HUES48 (cell line): ENCODE results near the gene KRT33A.

Experiments
- H3K27ac ChIP-seq: one replicate; pipeline ENCODE4 v1.7.0; 2013; ENCODE audit warnings: low read depth, low read length, inconsistent platforms
- H3K27me3 ChIP-seq: 2 replicates; pipeline ENCODE4 v1.6.1; 2013; ENCODE audit warnings: mild to moderate bottlenecking, low read length; ENCODE audit not compliant: control insufficient read depth, insufficient read depth
- H3K36me3 ChIP-seq: 2 replicates; pipeline ENCODE4 v1.6.1; 2013; ENCODE audit warnings: low read length; ENCODE audit not compliant: control insufficient read depth, insufficient read depth
- H3K4me1 ChIP-seq: 2 replicates; pipeline ENCODE4 v1.6.1; 2013; ENCODE audit warnings: mild to moderate bottlenecking, low read length; ENCODE audit not compliant: control insufficient read depth, insufficient read depth
- H3K4me3 ChIP-seq: 2 replicates; pipeline ENCODE4 v1.5.1; 2013; ENCODE audit warnings: mild to moderate bottlenecking, low read depth, low read length
- H3K9ac ChIP-seq: 2 replicates; pipeline ENCODE4 v1.6.1; 2013; ENCODE audit warnings: mild to moderate bottlenecking, low read depth, low read length, moderate library complexity
- H3K9me3 ChIP-seq: 2 replicates; pipeline ENCODE4 v1.6.1; 2013; ENCODE audit warnings: low read length; ENCODE audit not compliant: control insufficient read depth, insufficient read depth

The KRT33A gene

DNA sequence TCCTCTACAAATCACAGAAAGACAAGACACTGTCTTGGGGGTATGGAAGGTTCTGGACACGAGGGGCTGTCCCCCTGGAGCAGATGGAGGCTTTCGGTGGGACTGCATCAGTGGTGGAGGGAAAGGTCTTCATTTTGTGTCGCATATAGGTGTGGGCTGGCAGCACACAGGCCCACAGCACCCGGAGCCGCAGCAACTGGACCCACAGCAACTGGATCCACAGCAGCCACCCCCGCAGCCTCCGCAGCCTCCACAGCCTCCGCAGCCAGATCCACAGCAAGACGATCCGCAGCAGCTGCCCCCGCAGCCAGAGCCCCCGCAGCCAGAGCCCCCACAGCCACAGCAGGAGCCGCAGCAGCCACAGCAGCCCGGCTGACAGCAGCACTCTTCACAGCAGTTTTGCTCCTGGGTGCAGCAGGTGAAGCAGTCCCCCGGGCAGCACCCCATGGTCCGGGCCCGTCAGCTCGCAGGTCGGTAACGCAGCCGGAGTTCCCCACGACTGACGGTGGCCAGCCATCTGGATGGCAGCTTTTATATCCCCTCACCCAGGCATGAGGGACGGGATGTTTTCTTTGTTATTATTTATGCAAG, 35.3 kb downstream of the KRT33A start, which contains the start of gene KRTAP17-1:
KRTAP17-1 (minus strand) TSS at position 507 of the 591 bp plus-strand sequence; CDS start at position 447, 60 bp downstream.
- Histone ChIP-seq H3K9me3 (peaks cover 6% of the 10 kb centered on the region; the same call in 1 of the 2 replicates), H3K27me3 (no peaks in the 10 kb centered on the region), H3K27ac (no peak within 1 kb of the TSS), H3K4me1 (no peaks in the 10 kb centered on the region), H3K4me3 (no peak within 1 kb of the TSS), H3K9ac (no peak within 1 kb of the TSS), H3K36me3 (no peaks in the 10 kb centered on the region)

DNA sequence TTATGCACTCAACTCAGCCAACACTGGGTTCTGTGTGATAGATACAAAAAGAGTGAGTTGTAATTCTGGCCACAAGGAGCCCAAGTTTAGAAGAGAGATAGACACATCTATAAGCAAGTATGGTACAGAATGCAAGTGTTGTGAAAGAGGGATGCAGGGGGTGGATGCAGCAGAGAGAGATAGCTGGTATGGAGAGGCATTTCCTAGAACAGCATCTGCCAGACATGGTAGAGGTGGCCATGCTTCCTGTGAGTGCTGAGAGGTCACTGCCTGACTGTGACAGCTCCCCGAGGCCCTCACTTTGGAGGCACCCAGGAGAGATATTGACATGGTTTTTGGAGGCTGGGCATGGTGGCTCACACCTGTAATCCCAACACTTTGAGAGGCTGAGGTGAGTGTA, 39.5 kb downstream of the KRT33A start:
- H3K27me3 ChIP-seq, result no peaks in the 10 kb centered on the region
- H3K4me1 ChIP-seq, result no peaks in the 10 kb centered on the region
- no peak overlapping the region for H3K27ac ChIP-seq
- no peaks in the 10 kb centered on the region for H3K36me3 ChIP-seq
- H3K9ac ChIP-seq, result no peak overlapping the region
- H3K9me3 ChIP-seq, result no peaks in the 10 kb centered on the region
- H3K4me3 ChIP-seq, result no peak overlapping the region

DNA sequence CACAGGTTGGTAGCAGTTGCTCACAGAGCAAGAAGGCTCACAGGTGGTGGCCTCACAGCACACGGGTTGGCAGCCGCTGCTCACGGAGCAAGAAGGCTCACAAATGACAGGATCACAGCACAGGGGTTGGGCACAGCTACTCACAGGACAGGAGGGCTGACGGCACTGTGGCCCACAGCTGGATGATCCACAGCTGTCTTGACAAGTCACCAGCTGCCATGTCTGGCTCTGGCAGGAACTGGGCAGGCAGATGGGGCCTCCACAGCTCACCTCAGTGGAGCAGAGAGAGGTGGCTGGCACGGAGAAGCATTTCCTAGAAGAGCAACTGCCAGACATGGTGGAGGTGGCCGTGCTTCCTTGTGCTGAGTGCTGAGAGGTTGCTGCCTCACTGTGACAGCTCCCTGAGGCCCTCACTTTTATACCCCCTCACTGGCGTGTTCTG, 41.7 kb downstream of the KRT33A start, which contains the start of gene KRTAP16-1:
KRTAP16-1 (minus strand) TSS at position 392 of the 442 bp plus-strand sequence; CDS start at position 336, 56 bp downstream.
- H3K4me1 ChIP-seq, result no peaks in the 10 kb centered on the region
- no peaks in the 10 kb centered on the region for H3K9me3 ChIP-seq
- H3K4me3 ChIP-seq, result no peak within 1 kb of the TSS
- H3K27ac ChIP-seq, result no peak within 1 kb of the TSS
- no peaks in the 10 kb centered on the region for H3K36me3 ChIP-seq
- H3K27me3 ChIP-seq, result no peaks in the 10 kb centered on the region
- no peak within 1 kb of the TSS for H3K9ac ChIP-seq

DNA sequence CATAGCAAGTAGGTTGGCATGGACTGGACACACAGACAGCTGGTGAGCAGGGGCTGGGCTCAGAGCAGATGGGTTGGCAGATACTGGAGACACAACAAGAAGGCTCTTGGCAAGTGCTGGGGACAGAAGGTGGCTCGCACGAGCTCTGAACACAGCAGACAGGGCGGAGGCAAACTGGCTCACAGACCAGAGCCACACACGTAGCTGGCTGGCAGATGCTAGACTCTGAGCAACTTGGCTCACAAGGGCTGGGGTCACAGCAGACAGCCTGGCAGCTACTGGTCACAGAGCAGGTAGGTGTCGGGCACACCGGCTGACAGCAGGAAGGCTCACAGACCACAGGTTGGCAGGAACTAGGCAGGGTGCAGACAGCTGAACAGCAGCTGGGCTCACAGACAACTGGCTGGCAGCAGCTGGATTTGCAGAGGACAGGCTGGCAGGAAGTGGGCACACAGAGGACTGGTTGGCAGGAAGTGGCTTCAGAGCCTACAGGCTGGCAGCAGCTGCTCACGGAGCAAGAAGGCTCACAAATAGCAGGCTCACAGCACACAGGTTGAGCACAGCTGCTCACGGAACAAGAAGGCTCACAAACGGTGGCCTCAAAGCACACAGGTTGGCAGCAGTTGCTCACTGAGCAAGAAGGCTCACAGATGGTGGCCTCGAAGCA, 42.2 kb downstream of the KRT33A start:
- no peak overlapping the region for H3K9ac ChIP-seq
- H3K27ac ChIP-seq, result no peak overlapping the region
- H3K9me3 ChIP-seq, result no peaks in the 10 kb centered on the region
- H3K36me3 ChIP-seq, result no peaks in the 10 kb centered on the region
- no peaks in the 10 kb centered on the region for H3K4me1 ChIP-seq
- no peaks in the 10 kb centered on the region for H3K27me3 ChIP-seq
- H3K4me3 ChIP-seq, result no peak overlapping the region

DNA sequence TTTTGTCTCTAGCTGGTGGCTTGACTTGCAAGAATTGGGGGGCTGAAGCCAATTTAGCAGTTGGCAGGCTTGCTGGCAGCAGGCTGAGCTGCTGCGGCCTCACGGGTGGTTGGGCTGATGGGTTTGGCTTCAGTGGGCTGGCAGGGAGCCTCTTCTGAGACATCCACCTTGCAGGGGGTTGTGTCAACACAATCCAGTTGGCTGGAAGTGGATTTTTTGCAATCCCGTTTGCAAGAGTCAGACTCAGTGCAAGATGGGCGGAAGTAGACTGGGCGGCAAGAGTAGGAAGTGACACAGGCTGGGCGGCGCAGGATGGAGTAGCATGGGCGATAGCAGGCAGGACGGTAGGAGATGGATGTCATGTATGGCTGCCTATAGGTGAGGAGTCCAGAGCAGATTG, 43.0 kb downstream of the KRT33A start:
- Histone ChIP-seq H3K4me3 (no peak overlapping the region), H3K9ac (no peak overlapping the region), H3K4me1 (no peaks in the 10 kb centered on the region)

DNA sequence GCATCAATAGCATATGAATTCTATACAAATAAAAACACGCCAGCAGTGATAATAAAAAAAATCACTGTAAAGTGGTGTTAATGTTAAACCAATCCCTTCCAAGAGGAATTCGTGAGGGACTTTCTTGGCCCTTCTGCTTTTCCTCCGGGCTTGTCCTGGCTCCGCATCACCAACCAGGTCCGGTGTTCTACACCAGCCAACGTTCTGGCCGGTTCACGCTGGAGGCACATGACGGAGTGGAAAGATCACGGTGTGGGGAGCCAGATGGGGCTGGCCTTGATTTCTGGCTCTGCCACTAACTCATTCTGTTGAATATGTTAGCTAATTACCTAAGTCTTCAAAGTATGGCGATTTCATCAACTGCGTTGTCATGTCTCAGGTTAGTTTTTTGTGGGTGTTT, 46.5 kb downstream of the KRT33A start:
- no peak overlapping the region for H3K27ac ChIP-seq
- no peak overlapping the region for H3K4me3 ChIP-seq
- H3K27me3 ChIP-seq, result no peaks in the 10 kb centered on the region
- H3K4me1 ChIP-seq, result no peaks in the 10 kb centered on the region
- H3K36me3 ChIP-seq, result no peaks in the 10 kb centered on the region
- no peaks in the 10 kb centered on the region for H3K9me3 ChIP-seq
- no peak overlapping the region for H3K9ac ChIP-seq

More for the DNA sequence above, 43.0 kb downstream of the KRT33A start:
- H3K9me3 ChIP-seq, result no peaks in the 10 kb centered on the region
- no peaks in the 10 kb centered on the region for H3K27me3 ChIP-seq
- H3K36me3 ChIP-seq, result no peaks in the 10 kb centered on the region
- H3K27ac ChIP-seq, result no peak overlapping the region

DNA sequence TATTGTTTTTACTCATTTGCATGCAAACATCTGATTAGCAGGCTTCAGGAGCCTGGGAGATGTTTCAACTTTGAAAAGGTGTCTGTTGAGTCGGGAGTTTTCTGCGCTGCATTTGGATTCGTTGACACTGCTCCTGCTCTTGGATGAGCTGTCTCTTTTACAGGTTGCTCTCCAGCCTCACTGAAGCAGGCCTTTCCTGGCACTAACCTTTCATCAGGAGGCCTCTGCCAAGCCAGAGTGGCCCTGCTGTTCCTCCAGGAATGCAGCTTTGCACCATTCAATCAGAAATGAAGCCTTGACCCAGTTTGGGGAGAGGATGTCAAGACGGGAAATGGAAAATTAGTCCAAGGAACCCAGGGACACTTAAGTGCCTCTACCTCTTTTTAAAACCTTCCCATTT, 47.6 kb downstream of the KRT33A start:
- H3K4me1 ChIP-seq, result no peaks in the 10 kb centered on the region
- H3K27me3 ChIP-seq, result no peaks in the 10 kb centered on the region
- no peaks in the 10 kb centered on the region for H3K9me3 ChIP-seq
- H3K9ac ChIP-seq, result no peak overlapping the region
- no peak overlapping the region for H3K4me3 ChIP-seq
- no peaks in the 10 kb centered on the region for H3K36me3 ChIP-seq
- no peak overlapping the region for H3K27ac ChIP-seq

DNA sequence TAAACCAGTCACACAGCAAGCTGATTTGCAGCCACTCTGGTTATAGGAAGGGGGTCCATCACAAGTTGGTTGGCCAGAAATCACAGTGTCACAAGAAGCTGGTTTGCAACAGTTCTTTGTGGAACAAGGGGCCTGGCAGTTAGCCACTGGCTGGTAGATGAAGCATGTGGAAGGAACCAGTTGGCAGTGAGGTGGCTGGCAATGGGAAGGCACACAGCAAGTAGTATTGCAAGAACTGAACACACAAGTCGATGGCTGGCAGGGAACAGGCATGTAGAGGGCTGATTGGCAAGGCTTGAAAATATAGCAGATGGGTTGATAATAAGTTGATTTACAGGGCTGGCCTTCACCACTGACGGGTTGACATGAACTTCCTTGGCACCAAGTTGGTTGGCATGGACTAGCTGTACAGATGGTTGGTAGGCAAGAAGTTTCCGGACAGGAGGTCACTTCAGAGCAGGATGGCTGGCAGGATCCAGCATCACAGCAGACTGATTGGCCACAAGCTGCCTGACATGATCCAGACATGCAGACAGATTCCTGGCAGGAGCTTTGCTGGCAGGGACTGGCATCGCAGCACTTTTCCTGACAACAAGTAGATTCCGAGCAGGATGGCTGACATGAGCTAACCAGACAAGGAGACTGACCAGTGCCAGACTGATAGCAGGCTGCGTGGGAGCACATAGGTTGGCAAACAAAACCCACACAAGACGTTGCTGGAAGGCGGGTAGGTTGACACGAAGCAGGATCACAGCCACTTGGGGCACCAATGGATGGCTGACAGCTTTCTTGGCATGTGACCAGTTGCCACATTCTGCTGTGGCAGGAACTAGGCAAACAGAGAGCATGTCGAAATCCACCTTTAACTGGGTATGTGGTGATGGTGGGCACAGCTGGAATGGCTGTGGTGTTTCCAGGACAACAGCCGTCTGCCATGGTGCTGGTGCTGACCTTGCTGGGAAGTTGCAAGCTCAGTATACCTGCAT, 48.4 kb downstream of the KRT33A start, which contains the start of gene KRTAP29-1:
KRTAP29-1 (minus strand) TSS at position 936 of the 986 bp plus-strand sequence; CDS start at position 936, 0 bp downstream.
- H3K9me3 ChIP-seq, result no peaks in the 10 kb centered on the region
- no peaks in the 10 kb centered on the region for H3K4me1 ChIP-seq
- H3K9ac ChIP-seq, result no peak within 1 kb of the TSS
- H3K27ac ChIP-seq, result no peak within 1 kb of the TSS
- no peak within 1 kb of the TSS for H3K4me3 ChIP-seq
- no peaks in the 10 kb centered on the region for H3K27me3 ChIP-seq
- H3K36me3 ChIP-seq, result no peaks in the 10 kb centered on the region

DNA sequence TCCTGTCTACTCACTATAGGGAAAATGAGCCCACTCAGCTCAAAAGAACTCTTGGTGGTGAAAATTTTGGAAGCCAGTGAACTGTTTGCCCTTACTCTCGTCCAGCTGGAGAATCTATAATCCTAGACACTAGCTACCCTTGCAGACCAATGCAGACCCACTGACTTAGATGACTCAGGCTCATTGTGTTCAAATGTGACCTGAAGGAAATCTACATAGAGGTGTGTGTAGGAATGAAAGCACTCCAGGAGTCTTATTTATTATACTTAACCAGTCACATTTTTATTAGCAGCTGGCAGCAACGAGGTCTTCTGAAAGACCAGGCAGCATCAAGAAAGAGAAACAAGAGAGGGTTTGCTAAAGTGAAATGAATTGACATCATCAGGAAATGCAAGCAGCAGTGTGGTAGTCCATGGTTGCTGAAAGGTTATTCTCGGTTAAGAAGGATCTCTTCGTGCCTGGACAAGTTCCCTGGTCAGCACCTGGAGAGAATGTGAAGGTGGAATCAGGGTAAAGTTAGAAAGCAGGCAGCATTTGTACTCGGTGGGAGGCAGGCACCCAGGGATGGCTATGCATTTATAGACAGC, 49.3 kb downstream of the KRT33A start:
- no peak overlapping the region for H3K9ac ChIP-seq
- H3K36me3 ChIP-seq, result no peaks in the 10 kb centered on the region
- no peaks in the 10 kb centered on the region for H3K27me3 ChIP-seq
- H3K27ac ChIP-seq, result no peak overlapping the region
- H3K4me1 ChIP-seq, result no peaks in the 10 kb centered on the region
- H3K4me3 ChIP-seq, result no peak overlapping the region
- H3K9me3 ChIP-seq, result no peaks in the 10 kb centered on the region

DNA sequence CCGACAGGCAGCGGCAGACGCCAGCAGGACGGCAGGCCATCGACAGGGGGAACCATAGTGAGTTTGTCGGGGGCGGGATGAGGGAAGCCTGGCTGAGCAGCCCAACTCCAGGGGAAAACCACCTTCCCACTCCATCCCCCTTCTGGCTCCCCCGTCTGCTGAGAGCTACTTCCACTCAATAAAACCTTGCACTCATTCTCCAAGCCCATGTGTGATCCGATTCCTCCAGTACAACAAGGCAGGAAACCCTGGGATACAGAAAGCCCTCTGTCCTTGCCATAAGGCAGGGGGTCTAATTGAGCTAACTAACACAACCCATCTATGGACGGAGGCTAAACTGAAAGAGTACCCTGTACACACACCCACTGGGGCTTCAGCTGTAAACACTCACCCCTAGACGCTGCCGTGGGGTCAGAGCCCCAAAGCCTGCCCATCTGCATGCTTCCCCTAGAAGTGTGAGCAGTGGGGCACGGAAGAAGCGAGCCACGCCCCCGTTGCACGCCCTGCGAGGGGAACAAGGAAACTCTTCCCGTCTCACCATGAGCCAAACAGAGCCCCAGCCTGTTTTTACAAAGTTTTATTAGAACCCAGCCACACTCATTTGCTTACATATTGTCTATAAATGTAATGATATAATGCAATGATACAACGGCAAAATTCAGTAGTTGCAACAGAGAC, 52.0 kb downstream of the KRT33A start:
- Histone ChIP-seq H3K4me3 (no peak overlapping the region), H3K4me1 (no peaks in the 10 kb centered on the region), H3K9ac (no peak overlapping the region), H3K27ac (no peak overlapping the region), H3K9me3 (no peaks in the 10 kb centered on the region), H3K27me3 (no peaks in the 10 kb centered on the region), H3K36me3 (no peaks in the 10 kb centered on the region)
